ENCODE results near the gene EXOC2.
"Not testable (repeated sequence)": the region's sequence is repeated elsewhere in the genome, so short reads cannot be mapped to it uniquely, and the experiment has no call there.

Gene EXOC2

GRCh38 chr6:570825-571224 lies 122.1 kb downstream of the EXOC2 start:
- no peak for DNase-seq

- no peak for DNase-seq
Measured at GRCh38 chr6:568954-569523, 123.9 kb downstream of the EXOC2 start.

GRCh38 chr6:568085-568484 lies 124.9 kb downstream of the EXOC2 start:
- DNase-seq: no peak

GRCh38 chr6:563863-564262 lies 129.1 kb downstream of the EXOC2 start:
- no peak for DNase-seq

- no peak for DNase-seq
Measured at GRCh38 chr6:562052-562676, 130.8 kb downstream of the EXOC2 start.

- DNase-seq: not testable (repeated sequence)
Measured at GRCh38 chr6:561335-561734, 131.6 kb downstream of the EXOC2 start.

- DNase-seq: no peak
Measured at GRCh38 chr6:558959-559358, 134.0 kb downstream of the EXOC2 start.

GRCh38 chr6:558089-558488 lies 134.8 kb downstream of the EXOC2 start:
- DNase-seq: no peak

GRCh38 chr6:551829-552350 lies 141.0 kb downstream of the EXOC2 start:
- DNase-seq: no peak

GRCh38 chr6:551405-551804 lies 141.5 kb downstream of the EXOC2 start:
- peak in 1 of 2 experiments; percentile 33 for DNase-seq

GRCh38 chr6:549906-550305 lies 143.0 kb downstream of the EXOC2 start:
- no peak for DNase-seq

- no peak for DNase-seq
Measured at GRCh38 chr6:548517-548916, 144.4 kb downstream of the EXOC2 start.

GRCh38 chr6:548091-548490 lies 144.8 kb downstream of the EXOC2 start:
- DNase-seq: peak in 1 of 2 experiments; percentile 13

GRCh38 chr6:540490-540889 lies 152.4 kb downstream of the EXOC2 start:
- no peak for DNase-seq

- DNase-seq: no peak
Measured at GRCh38 chr6:537114-537513, 155.8 kb downstream of the EXOC2 start.

GRCh38 chr6:530425-530824 lies 162.5 kb downstream of the EXOC2 start:
- DNase-seq: no peak

- DNase-seq: no peak
Measured at GRCh38 chr6:528989-529388, 163.9 kb downstream of the EXOC2 start.

- DNase-seq: no peak
Measured at GRCh38 chr6:527989-528673, 164.8 kb downstream of the EXOC2 start.

- peak in 1 of 2 experiments; percentile 47 for DNase-seq
Measured at GRCh38 chr6:524803-525202, 168.1 kb downstream of the EXOC2 start.

GRCh38 chr6:520820-521219 lies 172.1 kb downstream of the EXOC2 start:
- no peak for DNase-seq

- DNase-seq: no peak
Measured at GRCh38 chr6:518218-518617, 174.7 kb downstream of the EXOC2 start.

- DNase-seq: no peak
Measured at GRCh38 chr6:516213-516612, 176.7 kb downstream of the EXOC2 start.

GRCh38 chr6:515267-515666 lies 177.7 kb downstream of the EXOC2 start:
- no peak for DNase-seq

- no peak for DNase-seq
Measured at GRCh38 chr6:514396-514978, 178.5 kb downstream of the EXOC2 start.
